Epithelial cell of esophagus (primary cell): ENCODE measurements around the gene XKR7.

Experiments used
- DNase-seq: peaks from one replicate; pipeline ENCODE4 v3.0.0; 2010; ENCODE audit warnings: low read depth
- H3K4me3 ChIP-seq: 2 replicates; pipeline ENCODE4 v1.5.1; 2011; ENCODE audit warnings: mild to moderate bottlenecking, low read length, control low read depth
- TF ChIP-seq, protein P1 (sequence below): IDR thresholded peaks from 2 replicates; pipeline ENCODE4 v1.5.1; 2011; ENCODE audit warnings: low read depth, mild to moderate bottlenecking, low read length, control low read depth, inconsistent platforms; ENCODE audit not compliant: insufficient read depth; ENCODE audit errors: missing control alignments

Gene XKR7

DNA sequence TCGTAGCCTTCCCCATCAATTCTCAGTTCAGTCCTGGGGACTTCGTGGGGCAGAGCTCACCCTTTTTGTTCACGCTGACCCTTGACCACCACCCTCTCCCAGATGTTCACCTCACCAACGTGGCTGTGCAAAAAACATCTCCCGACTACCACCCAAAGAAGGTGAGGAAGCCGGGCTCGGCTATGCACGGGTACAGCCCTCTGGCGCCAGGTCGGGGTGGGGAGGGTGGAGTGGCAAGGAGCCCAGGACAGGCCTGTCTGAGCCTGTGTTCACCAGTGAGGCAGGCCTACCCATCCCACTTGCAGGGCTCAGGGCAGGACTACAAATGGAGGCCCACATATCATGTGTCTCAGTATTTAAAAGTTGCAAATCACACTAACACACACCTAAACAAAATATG is 34.3 kb upstream of the XKR7 start:
- H3K4me3 ChIP-seq, result no peak overlapping the region
- TF ChIP-seq, protein P1, sequence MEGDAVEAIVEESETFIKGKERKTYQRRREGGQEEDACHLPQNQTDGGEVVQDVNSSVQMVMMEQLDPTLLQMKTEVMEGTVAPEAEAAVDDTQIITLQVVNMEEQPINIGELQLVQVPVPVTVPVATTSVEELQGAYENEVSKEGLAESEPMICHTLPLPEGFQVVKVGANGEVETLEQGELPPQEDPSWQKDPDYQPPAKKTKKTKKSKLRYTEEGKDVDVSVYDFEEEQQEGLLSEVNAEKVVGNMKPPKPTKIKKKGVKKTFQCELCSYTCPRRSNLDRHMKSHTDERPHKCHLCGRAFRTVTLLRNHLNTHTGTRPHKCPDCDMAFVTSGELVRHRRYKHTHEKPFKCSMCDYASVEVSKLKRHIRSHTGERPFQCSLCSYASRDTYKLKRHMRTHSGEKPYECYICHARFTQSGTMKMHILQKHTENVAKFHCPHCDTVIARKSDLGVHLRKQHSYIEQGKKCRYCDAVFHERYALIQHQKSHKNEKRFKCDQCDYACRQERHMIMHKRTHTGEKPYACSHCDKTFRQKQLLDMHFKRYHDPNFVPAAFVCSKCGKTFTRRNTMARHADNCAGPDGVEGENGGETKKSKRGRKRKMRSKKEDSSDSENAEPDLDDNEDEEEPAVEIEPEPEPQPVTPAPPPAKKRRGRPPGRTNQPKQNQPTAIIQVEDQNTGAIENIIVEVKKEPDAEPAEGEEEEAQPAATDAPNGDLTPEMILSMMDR, result no peak
- peak; percentile 40 for DNase-seq

DNA sequence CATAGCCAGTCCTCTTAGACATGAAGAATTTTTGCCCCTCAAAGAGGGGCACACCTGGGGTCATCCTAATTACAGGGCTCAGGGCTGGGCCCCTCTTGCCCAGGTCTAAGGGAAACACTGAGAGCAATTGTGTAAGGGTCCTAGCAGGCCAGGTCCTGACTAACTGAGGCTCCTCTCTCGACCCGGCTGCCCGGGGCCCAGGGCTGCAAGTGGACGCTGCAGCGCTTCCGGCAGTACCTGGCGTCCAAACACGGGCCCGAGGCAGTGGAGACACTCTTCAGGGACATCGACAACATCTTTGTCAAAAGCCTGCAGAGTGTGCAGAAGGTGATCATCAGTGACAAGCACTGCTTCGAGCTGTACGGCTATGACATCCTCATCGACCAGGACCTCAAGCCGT is 33.5 kb upstream of the XKR7 start:
- no peak for DNase-seq
- TF ChIP-seq, protein P1, result no peak
- H3K4me3 ChIP-seq, result no peak overlapping the region

DNA sequence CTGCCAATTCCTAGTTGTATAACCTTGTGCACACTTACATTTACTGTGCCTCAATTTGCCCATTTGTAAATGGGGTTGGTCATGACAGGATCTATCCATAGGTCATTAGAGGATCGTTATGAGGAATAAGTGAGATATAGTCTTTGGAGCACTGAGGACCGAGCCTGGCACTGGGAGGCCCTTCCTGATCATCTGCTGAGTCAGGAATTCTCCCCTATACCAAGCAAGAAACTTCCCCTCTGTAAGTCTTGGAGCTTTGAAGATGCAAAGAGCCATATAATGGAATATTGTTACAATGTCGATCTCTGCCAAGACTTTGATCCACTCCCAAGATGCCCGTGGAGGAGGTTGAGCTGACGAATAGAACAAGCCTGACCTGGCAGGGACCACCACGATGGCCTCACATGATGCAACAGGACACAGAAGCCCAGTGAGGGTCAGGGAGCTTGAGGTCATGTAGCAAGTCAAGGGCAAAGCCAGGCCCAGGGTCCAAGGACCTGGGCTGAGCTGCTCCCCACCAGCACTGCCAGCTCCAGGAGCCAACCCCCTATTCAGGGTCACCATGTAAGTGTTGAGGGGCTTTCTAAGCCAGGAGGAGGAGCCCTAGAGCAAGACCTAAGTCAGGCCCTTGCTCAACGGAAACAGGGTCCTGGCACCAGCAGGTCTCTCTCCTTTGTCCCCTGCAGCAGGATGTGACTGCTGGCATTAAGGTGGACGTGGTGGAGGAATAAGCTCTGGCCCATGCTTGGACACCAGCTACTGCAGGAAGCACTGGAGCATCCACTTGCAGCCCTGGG is 32.8 kb upstream of the XKR7 start:
- no peak overlapping the region for H3K4me3 ChIP-seq
- DNase-seq, result no peak
- TF ChIP-seq, protein P1, result no peak

DNA sequence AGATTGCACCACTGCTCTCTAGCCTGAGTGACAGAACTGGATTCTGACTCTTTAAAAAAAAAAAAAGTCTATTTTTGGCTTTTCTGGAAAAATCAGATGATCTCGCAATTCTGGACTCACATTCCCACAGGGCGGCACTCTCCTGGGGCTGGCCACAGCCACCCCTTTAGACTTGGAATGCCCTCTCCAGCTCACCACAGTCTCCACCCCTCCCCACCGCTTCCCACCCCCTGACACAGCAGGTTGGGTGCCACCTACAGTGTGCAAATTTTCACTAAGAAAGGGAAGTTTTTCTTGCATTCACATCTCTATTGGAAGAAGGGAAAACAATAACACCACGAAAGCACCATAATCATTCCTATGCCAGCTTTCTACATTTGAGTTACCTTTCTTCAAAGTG is 31.5 kb upstream of the XKR7 start:
- no peak for DNase-seq
- TF ChIP-seq, protein P1, result no peak
- no peak overlapping the region for H3K4me3 ChIP-seq

DNA sequence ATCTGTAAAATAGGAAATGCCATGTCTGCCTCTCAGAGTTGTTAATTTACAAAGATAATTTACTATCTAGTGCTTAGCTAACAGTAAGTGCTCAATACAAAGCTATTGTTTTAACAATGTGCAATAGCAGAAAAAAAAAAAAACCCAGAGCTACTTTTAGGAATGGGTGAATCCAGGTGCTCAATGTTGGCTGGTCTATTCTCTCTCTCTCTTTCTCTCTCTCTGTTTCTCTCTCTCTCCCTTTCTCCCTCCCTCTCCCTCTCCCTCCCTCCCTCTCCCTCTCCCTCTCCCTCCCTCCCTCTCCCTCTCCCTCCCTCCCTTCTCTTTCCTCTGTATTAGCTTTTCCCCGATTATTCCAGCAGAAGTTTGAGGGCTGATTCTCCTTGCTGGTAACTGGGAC is 30.1 kb upstream of the XKR7 start:
- TF ChIP-seq, protein P1, result no peak
- no peak overlapping the region for H3K4me3 ChIP-seq
- no peak for DNase-seq

DNA sequence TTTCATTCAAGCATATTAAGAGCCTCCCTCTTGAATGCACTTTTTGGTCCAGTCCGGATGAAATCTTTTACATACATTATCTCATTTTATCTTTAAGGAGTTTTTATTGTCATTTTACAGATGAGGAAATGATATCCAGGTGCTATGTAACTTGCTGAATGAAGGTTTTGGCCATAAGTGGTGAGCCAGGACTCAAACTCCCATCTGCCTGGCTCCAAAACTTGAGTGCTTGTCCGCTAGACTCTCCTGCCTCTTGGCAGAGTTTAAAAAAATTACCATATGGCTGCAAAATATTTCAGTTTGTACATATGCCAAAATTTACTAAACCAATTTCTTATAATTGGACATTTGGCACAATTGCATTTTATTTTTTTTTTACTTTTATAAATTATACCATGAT is 28.3 kb upstream of the XKR7 start:
- no peak for DNase-seq

More for the DNA sequence above, 28.3 kb upstream of the XKR7 start:
- H3K4me3 ChIP-seq, result no peak overlapping the region
- TF ChIP-seq, protein P1, result no peak
